Measurements from ENCODE around the gene RNF223.
A peak's percentile ranks its signal among the peaks of the same experiment; 100 is the strongest.

The RNF223 gene

DNA sequence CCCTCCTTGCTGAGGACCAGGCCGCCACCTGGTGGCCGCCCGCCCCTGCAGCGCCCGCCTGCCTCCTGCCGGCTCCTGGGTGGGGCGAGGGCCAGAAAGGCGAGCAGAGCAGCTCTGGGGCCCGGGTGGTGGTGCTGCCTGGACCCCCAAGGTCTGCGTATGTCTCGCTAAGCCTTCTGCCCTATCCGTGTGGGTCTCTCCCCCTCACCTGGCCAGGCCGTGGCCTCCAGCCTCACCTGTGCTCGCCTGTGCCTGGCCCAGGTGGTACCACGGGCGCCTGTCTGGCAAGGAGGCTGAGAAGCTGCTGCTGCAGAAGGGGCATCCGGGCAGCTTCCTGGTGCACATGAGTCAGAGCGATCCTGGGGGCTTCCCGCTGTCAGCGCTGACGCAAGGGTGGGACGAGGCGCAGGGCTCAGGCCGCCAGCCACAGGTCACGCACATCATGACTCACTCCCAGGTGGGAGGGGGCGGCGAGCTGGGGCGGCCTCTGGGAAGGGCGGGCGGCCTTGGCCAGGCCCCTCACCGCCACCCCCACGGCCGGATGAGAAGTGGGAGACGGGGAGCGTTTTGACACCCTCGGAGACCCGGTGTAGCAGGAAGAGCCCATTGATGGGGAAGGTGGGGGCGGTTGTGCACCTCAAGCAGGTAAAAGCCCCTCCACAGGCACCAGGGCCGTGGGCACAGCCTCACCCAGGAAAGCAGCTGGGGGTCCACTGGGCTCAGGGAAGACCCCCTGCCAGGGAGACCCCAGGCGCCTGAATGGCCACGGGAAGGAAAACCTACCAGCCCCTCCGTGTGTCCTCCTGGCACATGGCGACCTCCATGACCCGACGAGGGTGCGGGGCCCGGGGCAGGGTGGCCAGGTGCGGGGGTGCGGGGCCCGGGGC is 9.9 kb downstream of the RNF223 start:
- Histone ChIP-seq H3K36me3 (no peaks in the 10 kb centered on the region), H3K27me3 (peaks cover 97% of the 10 kb centered on the region), H3K4me1 (ENCODE audit: control insufficient read depth in 1 of 2, insufficient read depth in 1 of 2, low read depth in 1 of 2, low read length in 1 of 2) (peaks cover 6 to 14% of the 10 kb centered on the region in 2 experiments), H3K9me3 (no peaks in the 10 kb centered on the region), H3K4me3 (ENCODE audit: low read depth in 1 of 2, low read length in 1 of 2) (no peak overlapping the region), H3K27ac (no peak overlapping the region)
- TF ChIP-seq, protein P1, sequence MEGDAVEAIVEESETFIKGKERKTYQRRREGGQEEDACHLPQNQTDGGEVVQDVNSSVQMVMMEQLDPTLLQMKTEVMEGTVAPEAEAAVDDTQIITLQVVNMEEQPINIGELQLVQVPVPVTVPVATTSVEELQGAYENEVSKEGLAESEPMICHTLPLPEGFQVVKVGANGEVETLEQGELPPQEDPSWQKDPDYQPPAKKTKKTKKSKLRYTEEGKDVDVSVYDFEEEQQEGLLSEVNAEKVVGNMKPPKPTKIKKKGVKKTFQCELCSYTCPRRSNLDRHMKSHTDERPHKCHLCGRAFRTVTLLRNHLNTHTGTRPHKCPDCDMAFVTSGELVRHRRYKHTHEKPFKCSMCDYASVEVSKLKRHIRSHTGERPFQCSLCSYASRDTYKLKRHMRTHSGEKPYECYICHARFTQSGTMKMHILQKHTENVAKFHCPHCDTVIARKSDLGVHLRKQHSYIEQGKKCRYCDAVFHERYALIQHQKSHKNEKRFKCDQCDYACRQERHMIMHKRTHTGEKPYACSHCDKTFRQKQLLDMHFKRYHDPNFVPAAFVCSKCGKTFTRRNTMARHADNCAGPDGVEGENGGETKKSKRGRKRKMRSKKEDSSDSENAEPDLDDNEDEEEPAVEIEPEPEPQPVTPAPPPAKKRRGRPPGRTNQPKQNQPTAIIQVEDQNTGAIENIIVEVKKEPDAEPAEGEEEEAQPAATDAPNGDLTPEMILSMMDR (IDR thresholded peaks at IDR 0.05) = peak; percentile 33

DNA sequence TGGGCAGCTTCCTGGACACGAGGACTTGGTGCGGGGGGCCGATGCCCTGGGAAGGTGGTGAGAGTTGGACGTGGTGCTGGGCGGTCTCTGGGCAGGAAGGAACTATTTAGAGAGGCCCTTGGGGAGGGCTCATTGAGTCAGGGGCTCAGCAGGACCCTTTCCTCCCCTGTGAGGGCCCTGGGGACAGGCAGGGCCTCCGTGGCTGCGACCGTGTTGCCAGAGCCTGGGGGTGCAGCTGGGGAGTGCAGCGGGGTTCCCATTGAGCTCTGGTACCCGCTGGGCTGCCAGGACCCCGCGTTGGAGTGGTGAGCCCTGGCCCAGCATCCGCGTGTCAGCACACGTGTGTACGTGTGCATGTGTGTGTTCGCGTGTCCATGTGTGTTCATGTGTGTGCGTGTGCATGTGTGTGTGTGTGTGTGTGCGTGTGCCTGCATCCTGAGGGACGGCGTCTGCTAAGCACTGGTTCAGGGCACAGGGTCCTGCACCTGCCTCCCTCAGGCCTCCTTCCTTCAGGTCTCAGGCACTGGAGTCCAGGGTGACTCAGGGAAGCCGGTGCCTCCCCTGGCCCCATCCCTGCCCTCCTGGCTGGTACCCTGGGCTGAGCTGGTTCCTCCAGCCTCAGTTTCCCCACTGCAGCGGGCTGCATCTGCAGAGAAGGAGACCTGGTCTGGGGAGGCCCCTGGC is 10.7 kb downstream of the RNF223 start:
- no peaks in the 10 kb centered on the region for H3K36me3 ChIP-seq
- H3K9me3 ChIP-seq = no peaks in the 10 kb centered on the region
- no peak overlapping the region for H3K27ac ChIP-seq
- TF ChIP-seq, protein P1 (IDR thresholded peaks at IDR 0.05) = no peak
- peaks cover 6 to 12% of the 10 kb centered on the region in 2 experiments for H3K4me1 ChIP-seq (ENCODE audit: control insufficient read depth in 1 of 2, insufficient read depth in 1 of 2, low read depth in 1 of 2, low read length in 1 of 2)
- peaks cover 97% of the 10 kb centered on the region for H3K27me3 ChIP-seq
- H3K4me3 ChIP-seq (ENCODE audit: low read depth in 1 of 2, low read length in 1 of 2) = no peak overlapping the region

DNA sequence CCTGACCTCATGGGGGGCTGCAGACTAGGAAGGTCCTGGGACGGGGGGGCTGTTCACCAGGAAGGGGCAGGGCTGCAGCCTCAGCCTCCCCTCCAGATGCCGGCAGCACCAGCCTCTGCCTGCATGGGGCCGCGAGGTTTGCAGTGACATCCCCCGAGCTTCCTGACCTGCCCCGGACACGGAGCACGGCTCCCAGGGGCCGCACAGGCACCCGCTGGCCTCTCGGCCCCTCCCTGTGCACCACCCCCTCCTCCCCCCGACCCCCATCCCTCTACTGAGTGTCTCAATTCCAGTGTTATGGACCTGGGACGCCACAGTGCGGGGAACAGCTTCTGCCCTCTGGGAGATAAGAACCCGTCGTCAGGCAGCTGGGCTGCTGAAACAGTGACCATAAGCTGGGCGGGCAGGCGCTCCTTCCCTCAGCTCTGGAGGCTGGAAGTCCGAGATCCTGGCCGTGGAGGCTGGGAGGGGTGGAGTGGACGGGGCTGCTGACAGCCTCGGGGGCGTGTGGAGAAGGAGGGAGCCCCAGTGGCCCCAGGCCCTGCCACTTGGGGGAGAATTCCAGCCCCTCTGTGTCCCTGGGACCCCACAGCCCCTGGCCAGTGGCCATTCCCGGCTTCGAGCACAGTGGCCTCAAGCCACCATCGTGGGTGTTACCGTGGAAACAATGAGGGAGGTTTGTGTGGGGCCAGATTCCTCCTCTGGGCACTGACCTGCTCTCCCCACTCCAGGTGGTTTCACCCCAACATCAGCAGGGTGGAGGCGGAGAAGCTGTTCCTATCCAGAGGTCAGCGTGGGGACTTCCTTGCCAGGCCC is 11.6 kb downstream of the RNF223 start:
- Histone ChIP-seq H3K9me3 (no peaks in the 10 kb centered on the region), H3K27ac (no peak overlapping the region), H3K36me3 (no peaks in the 10 kb centered on the region), H3K4me1 (ENCODE audit: control insufficient read depth in 1 of 2, insufficient read depth in 1 of 2, low read depth in 1 of 2, low read length in 1 of 2) (peaks cover 6 to 11% of the 10 kb centered on the region in 2 experiments), H3K27me3 (peaks cover 97% of the 10 kb centered on the region), H3K4me3 (ENCODE audit: low read depth in 1 of 2, low read length in 1 of 2) (no peak overlapping the region)
- TF ChIP-seq, protein P1 (IDR thresholded peaks at IDR 0.05) = no peak

DNA sequence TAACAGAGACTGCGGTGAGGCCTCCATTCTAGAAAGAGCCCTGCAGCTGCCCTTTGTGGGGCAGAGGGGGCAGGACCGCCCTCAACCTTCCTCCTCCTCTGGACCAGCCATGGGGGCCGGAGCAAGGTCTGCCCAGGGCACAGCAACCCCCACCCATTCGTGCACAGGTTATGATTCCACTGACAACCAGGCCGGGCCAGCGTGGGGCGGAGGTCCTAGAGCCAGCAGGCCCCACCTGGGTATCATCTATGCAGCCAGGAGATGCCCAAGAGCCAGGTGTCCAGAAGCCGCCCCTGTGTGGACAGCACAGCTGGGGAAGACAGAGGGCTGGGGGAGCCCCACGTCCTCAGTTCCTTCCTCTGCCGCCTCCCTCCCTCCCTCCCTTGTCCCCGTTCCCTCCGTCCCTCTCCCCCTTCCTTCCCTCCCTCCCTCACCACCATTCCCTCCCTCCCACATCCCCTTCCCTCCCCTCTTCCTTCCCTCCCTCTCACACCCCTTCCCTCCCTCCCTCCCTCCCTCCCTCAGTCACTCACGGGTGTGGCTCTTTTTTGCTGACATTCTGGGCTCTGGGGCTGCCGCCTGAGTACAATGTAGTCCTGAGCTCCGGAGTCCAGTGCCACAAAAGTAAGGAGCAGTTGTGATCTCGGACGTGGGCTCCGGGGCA is 12.3 kb downstream of the RNF223 start:
- TF ChIP-seq, protein P1 (IDR thresholded peaks at IDR 0.05) = no peak
- H3K4me3 ChIP-seq (ENCODE audit: low read depth in 1 of 2, low read length in 1 of 2) = no peak overlapping the region

More for the DNA sequence above, 12.3 kb downstream of the RNF223 start:
- Histone ChIP-seq H3K27me3 (peaks cover 97% of the 10 kb centered on the region), H3K27ac (no peak overlapping the region), H3K36me3 (no peaks in the 10 kb centered on the region), H3K9me3 (no peaks in the 10 kb centered on the region), H3K4me1 (ENCODE audit: control insufficient read depth in 1 of 2, insufficient read depth in 1 of 2, low read depth in 1 of 2, low read length in 1 of 2) (peaks cover 6 to 11% of the 10 kb centered on the region in 2 experiments)

Measured in neutrophil (primary cell).